HG03139 (cell line): ENCODE results near the gene MCM3AP.

ENCODE experiments used
- ATAC-seq: cut with Tn5 transposase; IDR thresholded peaks from one replicate; pipeline ENCODE4 v1.9.1; 2021; ENCODE audit not compliant: unreplicated experiment

MCM3AP gene

GRCh38 chr21:46220275-46220810, 65.1 kb downstream of the MCM3AP start:
- ATAC-seq = no peak

- no peak for ATAC-seq
Observed at GRCh38 chr21:46219591-46220239, 65.7 kb downstream of the MCM3AP start.

GRCh38 chr21:46218906-46219590, 66.4 kb downstream of the MCM3AP start:
- ATAC-seq = no peak

GRCh38 chr21:46217511-46218196, 67.8 kb downstream of the MCM3AP start:
- no peak for ATAC-seq

GRCh38 chr21:46216132-46216747, 69.2 kb downstream of the MCM3AP start:
- ATAC-seq = no peak

GRCh38 chr21:46215436-46216131, 69.8 kb downstream of the MCM3AP start:
- no peak for ATAC-seq

GRCh38 chr21:46214478-46215340, 70.7 kb downstream of the MCM3AP start:
- no peak for ATAC-seq

- no peak for ATAC-seq
Observed at GRCh38 chr21:46213620-46214286, 71.7 kb downstream of the MCM3AP start.

- no peak for ATAC-seq
Observed at GRCh38 chr21:46212721-46213484, 72.5 kb downstream of the MCM3AP start.

- ATAC-seq = no peak
Observed at GRCh38 chr21:46211786-46212720, 73.4 kb downstream of the MCM3AP start.

GRCh38 chr21:46211376-46211775, 74.0 kb downstream of the MCM3AP start:
- no peak for ATAC-seq

GRCh38 chr21:46210378-46211136, 74.9 kb downstream of the MCM3AP start:
- no peak for ATAC-seq

GRCh38 chr21:46208761-46209721, 76.4 kb downstream of the MCM3AP start:
- no peak for ATAC-seq

- no peak for ATAC-seq
Observed at GRCh38 chr21:46207920-46208591, 77.4 kb downstream of the MCM3AP start.
